ENCODE measurements around the gene SPA17. TPM values are rescaled to one million over a fixed set of nuclear protein-coding genes. Genes with fewer than 3 reads are reported as not detected.

SPA17 gene
- total and polyA plus RNA-seq, 9 of the 15 experiments (the other 6 are each of a cell fraction or from before 2014, with no cell fraction given): 6.0 to 19.5 (median 12.6) TPM

DNA sequence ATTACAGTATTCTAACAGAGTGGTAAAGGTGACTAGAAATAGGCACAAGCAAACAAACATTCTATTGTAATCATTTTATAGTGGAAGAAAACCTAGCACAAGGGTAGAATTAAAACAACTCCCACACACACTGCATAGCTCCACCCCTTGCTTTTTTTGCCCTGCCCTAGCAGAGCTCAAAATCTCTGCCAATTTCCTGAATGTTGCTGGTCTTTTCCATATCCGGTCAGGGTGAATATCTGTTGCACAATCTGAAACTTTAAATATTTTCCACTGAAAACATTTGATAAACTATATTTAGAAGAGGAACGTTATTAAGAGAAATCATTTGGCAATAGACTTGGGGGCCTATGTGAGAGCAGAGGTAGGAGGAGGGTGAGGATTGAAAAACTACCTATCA, 2.7 kb downstream of the SPA17 start:
- in situ Hi-C loops (cut with MboI) (loop anchor here (10.0 kb wide), 1 partner anchor 88 kb away; the partner anchor contains the start of gene ESAM), intact Hi-C loops (cut with micrococcal nuclease) (no loop called here)
- 25% methylated on average over 2 of the region's 2 CpGs for WGBS (ENCODE audit: insufficient coverage, low coverage, missing lambda C conversion rate)
- H3K4me2 ChIP-seq (ENCODE audit: insufficient read depth, low read length): no peak overlapping the region
- H3K9ac ChIP-seq (ENCODE audit: insufficient read depth in 1 of 2, low read depth in 2 of 2, low read length in 2 of 2): no peak overlapping the region
- no peak overlapping the region for H3K27ac ChIP-seq (ENCODE audit: extremely low read depth, low read depth, low read length)
- H3K4me1 ChIP-seq (replicated peaks in 1 of 2; ENCODE audit: control insufficient read depth in 2 of 2, insufficient read depth in 2 of 2, low read length in 2 of 2): peaks cover 4 to 14% of the 10 kb centered on the region in 2 experiments; a peak in 4 of 5 replicates
- peak; percentile 16; the same call in 1 of the 2 replicates for TF ChIP-seq CEBPB (tag; IDR thresholded peaks at IDR 0.05)
- TF ChIP-seq POLR2AphosphoS2 (IDR thresholded peaks at IDR 0.05; ENCODE audit: low read length): no peak
- no peak for TF ChIP-seq ZKSCAN8 (CRISPR knock-in tag; IDR thresholded peaks at IDR 0.05)
- no peak for TF ChIP-seq NCOA2 (IDR thresholded peaks at IDR 0.05; ENCODE audit: partially characterized antibody in 2 of 2)
- ChIA-PET POLR2A (no interaction called here), CTCF (ENCODE audit: low intra/inter-chr PET ratio) (no interaction called here)
- H3K79me2 ChIP-seq (ENCODE audit: control insufficient read depth, insufficient read depth, low read length): peaks cover 5% of the 10 kb centered on the region; the same call in 1 of the 3 replicates
- H4K20me1 ChIP-seq (replicated peaks; ENCODE audit: control insufficient read depth, insufficient read depth, low read length): no peaks in the 10 kb centered on the region
- H3K4me3 ChIP-seq: no peak overlapping the region
- ATAC-seq: no peak
- DNase-seq (ENCODE audit: extremely low read depth in 1 of 4, low spot score in 3 of 4): no peak
- H3K27me3 ChIP-seq (ENCODE audit: control insufficient read depth in 2 of 2, insufficient read depth in 2 of 2, low read length in 2 of 2): no peaks in the 10 kb centered on the region
- no peak for FAIRE-seq
- no peaks in the 10 kb centered on the region; the same call in 1 of the 2 replicates for H3K9me3 ChIP-seq (replicated peaks; ENCODE audit: control insufficient read depth, insufficient read depth, low read depth, low read length)
- no TSS peak for BruUV-seq (replicated peaks)
- no peaks in the 10 kb centered on the region for H3K9me1 ChIP-seq (ENCODE audit: control insufficient read depth, insufficient read depth, low read length)
- no peak overlapping the region for H2AFZ ChIP-seq (ENCODE audit: low read depth, low read length)
- no peaks in the 10 kb centered on the region for H3K36me3 ChIP-seq (ENCODE audit: control insufficient read depth, insufficient read depth, low read length)

DNA sequence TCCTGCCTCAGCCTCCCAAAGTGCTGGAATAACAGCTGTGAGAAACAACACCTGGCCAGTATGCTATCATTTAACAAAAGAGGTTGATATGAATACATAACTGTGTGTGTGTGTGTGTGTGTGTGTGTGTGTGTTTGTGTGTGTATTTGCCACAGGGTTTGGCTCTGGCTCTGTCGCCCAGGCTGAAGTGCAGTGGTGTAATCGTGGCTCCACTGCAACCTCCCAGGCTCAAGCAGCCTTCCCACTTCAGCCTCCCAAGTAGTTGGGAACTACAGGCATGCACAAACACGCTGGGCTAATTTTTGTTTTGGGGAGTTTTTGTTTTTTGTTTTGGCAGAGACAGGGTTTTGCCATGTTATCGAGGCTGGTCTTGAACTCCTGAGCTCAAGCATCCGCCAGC, 4.7 kb downstream of the SPA17 start:
- H3K79me2 ChIP-seq (ENCODE audit: control insufficient read depth, insufficient read depth, low read length): 0 out of 3 replicates have a peak, but pooled peaks cover under 1% of the 10 kb centered on the region
- H4K20me1 ChIP-seq (replicated peaks; ENCODE audit: control insufficient read depth, insufficient read depth, low read length): no peaks in the 10 kb centered on the region
- no peak for DNase-seq (ENCODE audit: extremely low read depth in 1 of 4, low spot score in 3 of 4)
- no peaks in the 10 kb centered on the region for H3K9me1 ChIP-seq (ENCODE audit: control insufficient read depth, insufficient read depth, low read length)
- BruUV-seq (replicated peaks): no TSS peak
- 45% methylated on average over 5 of the region's 5 CpGs for WGBS (ENCODE audit: insufficient coverage, low coverage, missing lambda C conversion rate)
- H3K4me3 ChIP-seq: no peak overlapping the region
- H2AFZ ChIP-seq (ENCODE audit: low read depth, low read length): no peak overlapping the region
- FAIRE-seq: no peak
- in situ Hi-C loops (cut with MboI) (loop anchor here (10.0 kb wide), 1 partner anchor 86 kb away; the partner anchor contains the start of gene ESAM), intact Hi-C loops (cut with micrococcal nuclease) (no loop called here)
- H3K36me3 ChIP-seq (ENCODE audit: control insufficient read depth, insufficient read depth, low read length): no peaks in the 10 kb centered on the region
- H3K9me3 ChIP-seq (replicated peaks; ENCODE audit: control insufficient read depth, insufficient read depth, low read depth, low read length): peaks cover 3% of the 10 kb centered on the region; the same call in 1 of the 2 replicates
- CTCF ChIA-PET (ENCODE audit: low intra/inter-chr PET ratio): no interaction called here
- no peak for ATAC-seq
- H3K27ac ChIP-seq (ENCODE audit: extremely low read depth, low read depth, low read length): no peak overlapping the region
- H3K9ac ChIP-seq (ENCODE audit: insufficient read depth in 1 of 2, low read depth in 2 of 2, low read length in 2 of 2): no peak overlapping the region
- no peak overlapping the region for H3K4me2 ChIP-seq (ENCODE audit: insufficient read depth, low read length)
- POLR2A ChIA-PET: interaction anchor here (0.5 kb wide), 1 partner anchor 83 kb away, joined by 3 read pairs; no protein-coding TSS in a partner anchor
- peaks cover 2 to 6% of the 10 kb centered on the region in 2 experiments; a peak in 4 of 5 replicates for H3K4me1 ChIP-seq (replicated peaks in 1 of 2; ENCODE audit: control insufficient read depth in 2 of 2, insufficient read depth in 2 of 2, low read length in 2 of 2)
- H3K27me3 ChIP-seq (ENCODE audit: control insufficient read depth in 2 of 2, insufficient read depth in 2 of 2, low read length in 2 of 2): no peaks in the 10 kb centered on the region
- no peak for TF ChIP-seq ZNF586 (CRISPR knock-in tag; conservative IDR thresholded peaks at IDR 0.05)
- no peak for TF ChIP-seq ZNF134 (CRISPR knock-in tag; conservative IDR thresholded peaks at IDR 0.05)
- no peak for TF ChIP-seq BDP1 (IDR thresholded peaks at IDR 0.05; ENCODE audit: insufficient read depth, insufficient read length)
- no peak for TF ChIP-seq XRCC4 (IDR thresholded peaks at IDR 0.05; ENCODE audit: extremely low read depth, insufficient read depth, insufficient read length)
- TF ChIP-seq, protein P1, sequence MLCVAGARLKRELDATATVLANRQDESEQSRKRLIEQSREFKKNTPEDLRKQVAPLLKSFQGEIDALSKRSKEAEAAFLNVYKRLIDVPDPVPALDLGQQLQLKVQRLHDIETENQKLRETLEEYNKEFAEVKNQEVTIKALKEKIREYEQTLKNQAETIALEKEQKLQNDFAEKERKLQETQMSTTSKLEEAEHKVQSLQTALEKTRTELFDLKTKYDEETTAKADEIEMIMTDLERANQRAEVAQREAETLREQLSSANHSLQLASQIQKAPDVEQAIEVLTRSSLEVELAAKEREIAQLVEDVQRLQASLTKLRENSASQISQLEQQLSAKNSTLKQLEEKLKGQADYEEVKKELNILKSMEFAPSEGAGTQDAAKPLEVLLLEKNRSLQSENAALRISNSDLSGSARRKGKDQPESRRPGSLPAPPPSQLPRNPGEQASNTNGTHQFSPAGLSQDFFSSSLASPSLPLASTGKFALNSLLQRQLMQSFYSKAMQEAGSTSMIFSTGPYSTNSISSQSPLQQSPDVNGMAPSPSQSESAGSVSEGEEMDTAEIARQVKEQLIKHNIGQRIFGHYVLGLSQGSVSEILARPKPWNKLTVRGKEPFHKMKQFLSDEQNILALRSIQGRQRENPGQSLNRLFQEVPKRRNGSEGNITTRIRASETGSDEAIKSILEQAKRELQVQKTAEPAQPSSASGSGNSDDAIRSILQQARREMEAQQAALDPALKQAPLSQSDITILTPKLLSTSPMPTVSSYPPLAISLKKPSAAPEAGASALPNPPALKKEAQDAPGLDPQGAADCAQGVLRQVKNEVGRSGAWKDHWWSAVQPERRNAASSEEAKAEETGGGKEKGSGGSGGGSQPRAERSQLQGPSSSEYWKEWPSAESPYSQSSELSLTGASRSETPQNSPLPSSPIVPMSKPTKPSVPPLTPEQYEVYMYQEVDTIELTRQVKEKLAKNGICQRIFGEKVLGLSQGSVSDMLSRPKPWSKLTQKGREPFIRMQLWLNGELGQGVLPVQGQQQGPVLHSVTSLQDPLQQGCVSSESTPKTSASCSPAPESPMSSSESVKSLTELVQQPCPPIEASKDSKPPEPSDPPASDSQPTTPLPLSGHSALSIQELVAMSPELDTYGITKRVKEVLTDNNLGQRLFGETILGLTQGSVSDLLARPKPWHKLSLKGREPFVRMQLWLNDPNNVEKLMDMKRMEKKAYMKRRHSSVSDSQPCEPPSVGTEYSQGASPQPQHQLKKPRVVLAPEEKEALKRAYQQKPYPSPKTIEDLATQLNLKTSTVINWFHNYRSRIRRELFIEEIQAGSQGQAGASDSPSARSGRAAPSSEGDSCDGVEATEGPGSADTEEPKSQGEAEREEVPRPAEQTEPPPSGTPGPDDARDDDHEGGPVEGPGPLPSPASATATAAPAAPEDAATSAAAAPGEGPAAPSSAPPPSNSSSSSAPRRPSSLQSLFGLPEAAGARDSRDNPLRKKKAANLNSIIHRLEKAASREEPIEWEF (CRISPR knock-in tag; IDR thresholded peaks at IDR 0.05): no peak

Measured in K562 (cell line).